IMR-90 (cell line): ENCODE measurements around the gene HAAO. TPM values are rescaled to one million over a fixed set of nuclear protein-coding genes. Genes with fewer than 3 reads are reported as not detected.

ENCODE experiments used
- ATAC-seq: fragments of 200-7000 bp; cut with Tn5 transposase; 2 replicates; pipeline ENCODE4 v1.9.1; 2020; ENCODE audit warnings: low read depth, mild to moderate bottlenecking, moderate library complexity
- BruUV-seq: library from RNA; stranded (reverse); fragments of 400-500 nt; replicated peaks from 2 replicates; lab custom pipeline; 2021; lab: Mats Ljungman, UMichigan
- CTCF ChIA-PET: fragments of 300-600 bp; formaldehyde crosslinking; extraction: SDS; loops from one replicate; lab custom pipeline; 2021; ENCODE audit warnings: antibody characterized with exemption; lab: Yijun Ruan, JAX
- POLR2A ChIA-PET: fragments of 300-600 bp; sonication (Branson Sonifier 250); formaldehyde crosslinking; loops from one replicate; lab custom pipeline; 2022; ENCODE audit warnings: antibody characterized with exemption; ENCODE audit not compliant: unreplicated experiment; lab: Charles Lee
- DNase-seq: peaks from one replicate; pipeline ENCODE4 v3.0.0; 2013
- H2AFZ ChIP-seq: replicated peaks from 2 replicates; pipeline ENCODE3; 2013; ENCODE audit warnings: low read length, mild to moderate bottlenecking; ENCODE audit not compliant: poor library complexity
- H2AK5ac ChIP-seq: 2 replicates; pipeline ENCODE4 v1.6.1; 2013; ENCODE audit warnings: low read depth, low read length, inconsistent platforms
- H2AK9ac ChIP-seq: replicated peaks from 2 replicates; pipeline ENCODE3; 2013; ENCODE audit warnings: mild to moderate bottlenecking, low read depth, low read length, moderate library complexity; ENCODE audit not compliant: poor library complexity
- H2BK120ac ChIP-seq: 2 replicates; pipeline ENCODE4 v1.6.1; 2013; ENCODE audit warnings: low read depth, low read length, inconsistent platforms
- H2BK15ac ChIP-seq: 3 replicates; pipeline ENCODE4 v1.6.1; 2013; ENCODE audit warnings: low read depth, low read length, inconsistent platforms
- H2BK20ac ChIP-seq: 2 replicates; pipeline ENCODE4 v1.6.1; 2013; ENCODE audit warnings: low read depth, mild to moderate bottlenecking, inconsistent platforms, low read length, moderate library complexity
- H2BK5ac ChIP-seq: 2 replicates; pipeline ENCODE4 v1.6.1; 2013; ENCODE audit warnings: mild to moderate bottlenecking, low read depth, low read length, inconsistent platforms; ENCODE audit not compliant: poor library complexity, severe bottlenecking
- H3K14ac ChIP-seq: replicated peaks from 2 replicates; pipeline ENCODE4 v1.6.1; 2013; ENCODE audit warnings: low read depth, low read length, inconsistent platforms
- H3K18ac ChIP-seq: 2 replicates; pipeline ENCODE4 v1.6.1; 2013; ENCODE audit warnings: low read depth, low read length, control low read depth
- H3K23ac ChIP-seq: 2 replicates; pipeline ENCODE4 v1.6.1; 2013; ENCODE audit warnings: low read depth, low read length, inconsistent platforms
- H3K27ac ChIP-seq: 2 replicates; pipeline ENCODE4 v1.5.1; 2013; ENCODE audit warnings: mild to moderate bottlenecking, control low read depth, low read length; ENCODE audit not compliant: insufficient read depth
- H3K27me3 ChIP-seq: 2 replicates; pipeline ENCODE4 v1.6.1; 2013; ENCODE audit warnings: low read length; ENCODE audit not compliant: control insufficient read depth, insufficient read depth
- H3K36me3 ChIP-seq: 2 replicates; pipeline ENCODE4 v1.6.1; 2013; ENCODE audit warnings: low read length, mixed read lengths; ENCODE audit not compliant: control insufficient read depth, insufficient read depth
- H3K4ac ChIP-seq: 2 replicates; pipeline ENCODE4 v1.6.1; 2013; ENCODE audit warnings: low read depth, low read length, inconsistent platforms
- H3K4me1 ChIP-seq: 2 replicates; pipeline ENCODE4 v1.6.1; 2013; ENCODE audit warnings: low read length, mixed read lengths; ENCODE audit not compliant: control insufficient read depth, insufficient read depth
- H3K4me2 ChIP-seq: 2 replicates; pipeline ENCODE4 v1.6.1; 2013; ENCODE audit warnings: low read depth, mild to moderate bottlenecking, control low read depth, low read length, moderate library complexity
- H3K4me3 ChIP-seq: 2 replicates; pipeline ENCODE4 v1.5.1; 2013; ENCODE audit warnings: low read depth, mild to moderate bottlenecking, control low read depth, low read length, moderate library complexity; ENCODE audit not compliant: insufficient read depth
- H3K56ac ChIP-seq: 2 replicates; pipeline ENCODE4 v1.6.1; 2013; ENCODE audit warnings: low read length, inconsistent platforms; ENCODE audit not compliant: insufficient read depth; ENCODE audit errors: extremely low read depth
- H3K79me1 ChIP-seq, 2 experiments: 2 replicates each; pipeline ENCODE4 v1.6.1; 2013; ENCODE audit warnings: low read length in 2 of 2, inconsistent platforms in 1 of 2, low read depth in 1 of 2
- H3K9ac ChIP-seq: 2 replicates; pipeline ENCODE4 v1.6.1; 2013; ENCODE audit warnings: low read depth, low read length, control low read depth
- H3K9me1 ChIP-seq: 2 replicates; pipeline ENCODE4 v1.6.1; 2013; ENCODE audit warnings: low read length, inconsistent platforms; ENCODE audit not compliant: insufficient read depth
- H3K9me3 ChIP-seq: 2 replicates; pipeline ENCODE4 v1.6.1; 2013; ENCODE audit warnings: low read length; ENCODE audit not compliant: control insufficient read depth, insufficient read depth
- H4K20me1 ChIP-seq: 2 replicates; pipeline ENCODE4 v1.6.1; 2013; ENCODE audit warnings: low read length, inconsistent platforms; ENCODE audit not compliant: insufficient read depth
- H4K5ac ChIP-seq: 2 replicates; pipeline ENCODE4 v1.6.1; 2013; ENCODE audit warnings: mild to moderate bottlenecking, low read depth, low read length, control low read depth
- H4K8ac ChIP-seq, 2 experiments: 2 replicates each; pipeline ENCODE4 v1.6.1; 2013; ENCODE audit warnings: low read depth in 2 of 2, low read length in 2 of 2, control low read depth in 1 of 2, inconsistent platforms in 1 of 2
- H4K91ac ChIP-seq: 2 replicates; pipeline ENCODE4 v1.6.1; 2013; ENCODE audit warnings: low read depth, low read length, inconsistent platforms; ENCODE audit not compliant: insufficient read depth
- CEBPB ChIP-seq: IDR thresholded peaks from 2 replicates; pipeline ENCODE4 v1.6.1; 2012; ENCODE audit warnings: low read depth, low read length, improper control_type of control experiment
- FOS ChIP-seq: fragments of 150-350 bp; IDR thresholded peaks from 2 replicates; pipeline ENCODE4 v1.6.1; 2016; ENCODE audit warnings: low read depth, low read length
- WGBS, 2 experiments: methylation state at CpG; one replicate each; pipeline versions ENCODE4 v1.1.5 to v1.1.7; 2013; ENCODE audit warnings: missing lambda C conversion rate in 2 of 2; ENCODE audit not compliant: insufficient read length in 1 of 2; ENCODE audit errors: extremely low coverage in 2 of 2; 5-methylcytosine and 5-hydroxymethylcytosine counted together
- dilution Hi-C: fragments of 300-500 bp; cut with HindIII; formaldehyde crosslinking; loops from one replicate; pipeline ENCODE4 v1.14.3; 2018; ENCODE audit warnings: low sequenced_read_pairs; ENCODE audit not compliant: unreplicated experiment
- in situ Hi-C: fragments of 300-500 bp; cut with MboI; formaldehyde crosslinking; loops from 3 replicates; pipeline ENCODE4 v1.14.3; 2019; ENCODE audit warnings: low sequenced_read_pairs, inconsistent platforms, mixed read lengths
- intact Hi-C: fragments of 100-400 bp; cut with micrococcal nuclease; formaldehyde crosslinking; loops from 2 replicates; pipeline ENCODE4 v1.10.0; 2022
- polyA plus RNA-seq, 3 experiments: library from polyadenylated mRNA; depleted of rRNA; stranded (reverse); fragments of >200 nt; gene quantifications; 2 replicates each; pipeline ENCODE4 v1.2.3, GENCODE V29; 2012; ENCODE audit warnings: low replicate concordance in 1 of 3
- total RNA-seq: library from RNA; depleted of rRNA; stranded (reverse); fragments of >200 nt; gene quantifications from 2 replicates; pipeline ENCODE4 v1.2.3, GENCODE V29; 2012
- TF ChIP-seq, protein P1 (sequence below): fragments of 150-350 bp; IDR thresholded peaks from 2 replicates; pipeline ENCODE4 v1.6.1; 2017; ENCODE audit warnings: mild to moderate bottlenecking, antibody characterized with exemption, low read length, low read depth

HAAO gene
- total and polyA plus RNA-seq, 2 of the 4 experiments (the other 2 are of a cell fraction) = 0.05 to 0.18 TPM

DNA sequence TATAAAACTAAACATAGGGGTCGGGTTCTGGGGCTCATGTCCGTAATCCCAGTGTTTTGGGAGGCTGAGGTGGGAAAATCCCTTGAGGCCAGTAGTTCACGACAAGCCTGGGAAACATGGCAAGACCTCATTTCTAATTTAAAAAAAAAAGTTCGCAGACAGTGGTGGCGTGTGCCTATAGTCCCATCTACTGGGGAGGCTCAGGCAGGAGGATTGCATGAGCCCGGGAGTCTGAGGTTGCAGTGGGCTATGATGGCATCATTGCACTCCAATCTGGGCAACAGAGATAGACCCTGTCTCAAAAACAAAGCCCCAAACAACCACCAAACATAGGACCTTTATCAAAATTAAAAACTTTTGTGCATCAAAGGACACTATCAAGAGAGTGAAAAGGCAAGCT is 9.8 kb upstream of the HAAO start:
- Histone ChIP-seq H2AFZ (no peak overlapping the region), H3K4ac (no peak overlapping the region), H3K36me3 (no peaks in the 10 kb centered on the region), H2BK15ac (no peak overlapping the region), H3K4me2 (no peak overlapping the region), H4K20me1 (no peaks in the 10 kb centered on the region), H3K9ac (no peak overlapping the region), H2BK120ac (no peak overlapping the region), H3K9me1 (no peaks in the 10 kb centered on the region; the same call in 1 of the 2 replicates), H3K56ac (no peak overlapping the region), H3K27me3 (peaks cover 5% of the 10 kb centered on the region; the same call in 1 of the 2 replicates), H3K79me1 (no peaks in the 10 kb centered on the region), H2AK9ac (no peak overlapping the region), H2AK5ac (no peak overlapping the region), H3K4me1 (peaks cover 9% of the 10 kb centered on the region), H3K18ac (no peak overlapping the region), H3K9me3 (no peaks in the 10 kb centered on the region), H2BK20ac (no peak overlapping the region), H2BK5ac (no peak overlapping the region), H4K5ac (no peak overlapping the region), H3K23ac (no peak overlapping the region), H3K4me3 (no peak overlapping the region), H4K8ac (no peak overlapping the region), H4K91ac (no peak overlapping the region), H3K14ac (no peak overlapping the region), H3K27ac (no peak overlapping the region)
- ATAC-seq = no peak
- BruUV-seq = no TSS peak
- ChIA-PET CTCF (no interaction called here), POLR2A (no interaction called here)
- no peak for TF ChIP-seq CEBPB
- TF ChIP-seq FOS = no peak
- TF ChIP-seq, protein P1, sequence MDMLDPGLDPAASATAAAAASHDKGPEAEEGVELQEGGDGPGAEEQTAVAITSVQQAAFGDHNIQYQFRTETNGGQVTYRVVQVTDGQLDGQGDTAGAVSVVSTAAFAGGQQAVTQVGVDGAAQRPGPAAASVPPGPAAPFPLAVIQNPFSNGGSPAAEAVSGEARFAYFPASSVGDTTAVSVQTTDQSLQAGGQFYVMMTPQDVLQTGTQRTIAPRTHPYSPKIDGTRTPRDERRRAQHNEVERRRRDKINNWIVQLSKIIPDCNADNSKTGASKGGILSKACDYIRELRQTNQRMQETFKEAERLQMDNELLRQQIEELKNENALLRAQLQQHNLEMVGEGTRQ = no peak
- dilution Hi-C loops (no loop called here), in situ Hi-C loops (no loop called here), intact Hi-C loops (loop anchor here (5.0 kb wide), 1 partner anchor 95 kb away; no protein-coding TSS in a partner anchor)
- DNase-seq = no peak
- WGBS, 2 experiments = no CpG with 5 or more reads among the region's 6 CpGs
